ENCODE measurements around the gene GCH1.

DNA sequence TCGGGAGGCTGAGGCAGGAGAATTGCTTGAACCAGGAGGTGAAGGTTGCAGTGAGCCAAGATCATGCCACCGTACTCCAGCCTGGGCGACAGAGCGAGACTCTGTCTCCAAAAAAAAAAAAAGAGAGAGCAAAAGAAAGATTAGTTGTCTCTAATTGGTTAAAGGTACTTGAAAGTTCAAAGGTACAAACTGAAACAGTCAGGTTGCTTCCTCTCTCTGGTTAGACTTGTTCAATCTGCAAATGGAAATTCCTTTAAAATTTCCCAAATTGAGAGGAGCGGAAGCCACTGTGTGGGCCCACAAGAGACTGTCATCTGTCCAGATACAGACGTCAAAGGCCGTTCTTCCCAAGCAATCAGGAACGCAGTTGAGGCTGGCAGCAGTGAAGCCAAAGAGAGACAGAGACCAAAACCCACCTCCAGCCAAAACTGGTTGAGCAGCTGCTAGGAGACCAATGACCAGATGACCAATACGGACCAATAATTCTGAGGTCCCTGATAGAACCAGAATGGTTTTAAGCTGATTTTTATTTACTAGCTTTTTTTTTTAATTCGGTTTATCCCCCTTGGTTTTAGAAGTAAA lies 63.6 kb downstream of the GCH1 start:
- TF ChIP-seq CTCF (IDR thresholded peaks at IDR 0.05; ENCODE audit: insufficient read depth, low read length) (no peak), POLR2AphosphoS5 (IDR thresholded peaks at IDR 0.05; ENCODE audit: low read depth) (no peak), SPI1 (IDR thresholded peaks at IDR 0.05; ENCODE audit: borderline replicate concordance, low read depth) (no peak), GABPA (IDR thresholded peaks at IDR 0.05; ENCODE audit: low read depth) (no peak)
- TF ChIP-seq, protein P1, sequence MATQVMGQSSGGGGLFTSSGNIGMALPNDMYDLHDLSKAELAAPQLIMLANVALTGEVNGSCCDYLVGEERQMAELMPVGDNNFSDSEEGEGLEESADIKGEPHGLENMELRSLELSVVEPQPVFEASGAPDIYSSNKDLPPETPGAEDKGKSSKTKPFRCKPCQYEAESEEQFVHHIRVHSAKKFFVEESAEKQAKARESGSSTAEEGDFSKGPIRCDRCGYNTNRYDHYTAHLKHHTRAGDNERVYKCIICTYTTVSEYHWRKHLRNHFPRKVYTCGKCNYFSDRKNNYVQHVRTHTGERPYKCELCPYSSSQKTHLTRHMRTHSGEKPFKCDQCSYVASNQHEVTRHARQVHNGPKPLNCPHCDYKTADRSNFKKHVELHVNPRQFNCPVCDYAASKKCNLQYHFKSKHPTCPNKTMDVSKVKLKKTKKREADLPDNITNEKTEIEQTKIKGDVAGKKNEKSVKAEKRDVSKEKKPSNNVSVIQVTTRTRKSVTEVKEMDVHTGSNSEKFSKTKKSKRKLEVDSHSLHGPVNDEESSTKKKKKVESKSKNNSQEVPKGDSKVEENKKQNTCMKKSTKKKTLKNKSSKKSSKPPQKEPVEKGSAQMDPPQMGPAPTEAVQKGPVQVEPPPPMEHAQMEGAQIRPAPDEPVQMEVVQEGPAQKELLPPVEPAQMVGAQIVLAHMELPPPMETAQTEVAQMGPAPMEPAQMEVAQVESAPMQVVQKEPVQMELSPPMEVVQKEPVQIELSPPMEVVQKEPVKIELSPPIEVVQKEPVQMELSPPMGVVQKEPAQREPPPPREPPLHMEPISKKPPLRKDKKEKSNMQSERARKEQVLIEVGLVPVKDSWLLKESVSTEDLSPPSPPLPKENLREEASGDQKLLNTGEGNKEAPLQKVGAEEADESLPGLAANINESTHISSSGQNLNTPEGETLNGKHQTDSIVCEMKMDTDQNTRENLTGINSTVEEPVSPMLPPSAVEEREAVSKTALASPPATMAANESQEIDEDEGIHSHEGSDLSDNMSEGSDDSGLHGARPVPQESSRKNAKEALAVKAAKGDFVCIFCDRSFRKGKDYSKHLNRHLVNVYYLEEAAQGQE (IDR thresholded peaks at IDR 0.05; ENCODE audit: insufficient replicate concordance, low read depth) = no peak

Measured in HL-60 (cell line).